CD4-positive, CD25-positive, alpha-beta regulatory T cell (primary cell): ENCODE data around the gene SUB1. TPM values are rescaled to one million over a fixed set of nuclear protein-coding genes. Genes with fewer than 3 reads are reported as not detected.
"Not testable (repeated sequence)": the region's sequence is repeated elsewhere in the genome, so short reads cannot be mapped to it uniquely, and the experiment has no call there.

Experiments used
- ATAC-seq, 2 donors: fragments of 150-1000 bp; cut with Tn5 transposase; one replicate each; pipeline ENCODE4 v1.10.0; 2021; ENCODE audit warnings: low read depth in 2 of 2, moderate number of reproducible peaks in 2 of 2, moderate library complexity in 1 of 2
- DNase-seq, 3 donors: peaks; one replicate each; pipeline versions ENCODE4 v3.0.0 to v3.0.0-alpha.2; 2012 to 2022; ENCODE audit warnings: mixed read lengths in 1 of 3
- H3K27ac ChIP-seq: one replicate; pipeline ENCODE4 v1.7.0; 2013; ENCODE audit warnings: mild to moderate bottlenecking, low read length; ENCODE audit not compliant: insufficient read depth, poor library complexity, severe bottlenecking
- H3K27me3 ChIP-seq: one replicate; pipeline ENCODE4 v1.7.0; 2013; ENCODE audit warnings: low read length; ENCODE audit not compliant: control insufficient read depth, insufficient read depth
- H3K36me3 ChIP-seq: one replicate; pipeline ENCODE4 v1.7.0; 2013; ENCODE audit warnings: mild to moderate bottlenecking, low read length, moderate library complexity; ENCODE audit not compliant: control insufficient read depth, insufficient read depth
- H3K4me1 ChIP-seq: 2 replicates; pipeline ENCODE4 v1.7.0; 2013; ENCODE audit warnings: mild to moderate bottlenecking, low read length; ENCODE audit not compliant: insufficient read depth, control insufficient read depth, poor library complexity, severe bottlenecking
- H3K4me3 ChIP-seq: one replicate; pipeline ENCODE4 v1.7.0; 2013; ENCODE audit warnings: low read depth, mild to moderate bottlenecking, low read length, moderate library complexity
- H3K9me3 ChIP-seq, 2 experiments: 1 replicate in 1 of 2; 2 replicates in 1 of 2; pipeline ENCODE4 v1.7.0; 2013; ENCODE audit warnings: low read length in 2 of 2, mild to moderate bottlenecking in 1 of 2, moderate library complexity in 1 of 2; ENCODE audit not compliant: control insufficient read depth in 2 of 2
- H3K27ac Mint-ChIP-seq, 3 donors: one replicate each; pipeline ENCODE4 v1.8.0; 2020 to 2022; ENCODE audit warnings: mild to moderate bottlenecking in 3 of 3, mixed read lengths in 3 of 3, moderate library complexity in 2 of 3
- H3K27me3 Mint-ChIP-seq: one replicate; pipeline ENCODE4 v1.8.0; 2022; ENCODE audit warnings: mild to moderate bottlenecking, mixed read lengths
- H3K36me3 Mint-ChIP-seq: one replicate; pipeline ENCODE4 v1.8.0; 2020; ENCODE audit warnings: mixed read lengths
- H3K4me1 Mint-ChIP-seq, 4 donors: one replicate each; pipeline ENCODE4 v1.8.0; 2020 to 2022; ENCODE audit warnings: mixed read lengths in 4 of 4, mild to moderate bottlenecking in 1 of 4
- H3K4me3 Mint-ChIP-seq, 4 donors: one replicate each; pipeline ENCODE4 v1.8.0; 2020 to 2022; ENCODE audit warnings: mild to moderate bottlenecking in 4 of 4, mixed read lengths in 4 of 4, moderate library complexity in 3 of 4
- H3K9me3 Mint-ChIP-seq, 7 donors: one replicate each; pipeline ENCODE4 v1.8.0; 2020 to 2022; ENCODE audit warnings: mixed read lengths in 7 of 7, mild to moderate bottlenecking in 3 of 7, moderate library complexity in 2 of 7
- polyA plus RNA-seq, 4 donors: library from polyadenylated mRNA; unstranded; fragments of 300-500 nt; fragmentation: Illumina TruSeq; gene quantifications; one replicate each; pipeline ENCODE4 v1.2.3, GENCODE V29; 2021
- total RNA-seq: library from RNA; stranded (reverse); gene quantifications from one replicate; pipeline ENCODE4 v1.2.3, GENCODE V29; 2022

SUB1 gene
- total and polyA plus RNA-seq, 5 donors from 2014 or later: 379 to 848 (median 595) TPM

- Mint-ChIP-seq H3K36me3 (peaks cover 21% of the 10 kb centered on the region), H3K9me3 (no peaks in the 10 kb centered on the region), H3K27ac (peak overlapping the region in 1 of 3 donors; percentile 24), H3K4me1 (peaks cover 10 to 20% (median 13%) of the 10 kb centered on the region in 4 donors), H3K4me3 (no peak overlapping the region), H3K27me3 (no peaks in the 10 kb centered on the region)
- Histone ChIP-seq H3K36me3 (peaks cover 4% of the 10 kb centered on the region), H3K4me1 (peaks cover 4% of the 10 kb centered on the region), H3K4me3 (no peak overlapping the region), H3K9me3 (no peaks in the 10 kb centered on the region), H3K27me3 (no peaks in the 10 kb centered on the region), H3K27ac (no peak overlapping the region)
- DNase-seq (no peak), ATAC-seq (no peak)
These were observed 18.8 kb upstream of the SUB1 start for GRCh38 chr5:32566319-32567111.

GRCh38 chr5:32571128-32571527 lies 14.2 kb upstream of the SUB1 start:
- peak overlapping the region in 2 of 3 donors; percentile 40 to 52 for H3K27ac Mint-ChIP-seq
- peak overlapping the region in 1 of 4 donors; percentile 77 for H3K4me3 Mint-ChIP-seq
- no peaks in the 10 kb centered on the region for H3K9me3 Mint-ChIP-seq
- no peak for ATAC-seq
- H3K9me3 ChIP-seq: no peaks in the 10 kb centered on the region
- H3K4me1 ChIP-seq: peaks cover 15% of the 10 kb centered on the region
- peaks cover 4% of the 10 kb centered on the region for H3K36me3 ChIP-seq
- H3K4me1 Mint-ChIP-seq: peaks cover 9 to 32% (median 17%) of the 10 kb centered on the region in 4 donors
- H3K4me3 ChIP-seq: no peak overlapping the region
- peaks cover 13% of the 10 kb centered on the region for H3K36me3 Mint-ChIP-seq
- peak overlapping the region; percentile 15 for H3K27ac ChIP-seq
- H3K27me3 Mint-ChIP-seq: no peaks in the 10 kb centered on the region
- no peaks in the 10 kb centered on the region for H3K27me3 ChIP-seq
- DNase-seq: no peak

GRCh38 chr5:32572778-32573480 lies 12.4 kb upstream of the SUB1 start:
- H3K4me3 ChIP-seq: peak overlapping the region; percentile 38
- ATAC-seq: peak; percentile 42 to 61

GRCh38 chr5:32573481-32573854 lies 11.9 kb upstream of the SUB1 start:
- not testable (repeated sequence) for H3K9me3 ChIP-seq, H3K36me3 ChIP-seq, H3K27me3 ChIP-seq, ATAC-seq, H3K36me3 Mint-ChIP-seq, H3K27ac Mint-ChIP-seq, H3K9me3 Mint-ChIP-seq, H3K27me3 Mint-ChIP-seq, DNase-seq
- H3K27ac ChIP-seq: peak overlapping the region; percentile 14
- peaks cover 15% of the 10 kb centered on the region for H3K4me1 ChIP-seq
- H3K4me1 Mint-ChIP-seq: peaks cover 9 to 45% (median 19%) of the 10 kb centered on the region in 4 donors
- H3K4me3 ChIP-seq: peak overlapping the region; percentile 38
- peak overlapping the region in 2 of 4 donors; percentile 54 to 87 for H3K4me3 Mint-ChIP-seq

More at GRCh38 chr5:32572778-32573480, 12.4 kb upstream of the SUB1 start:
- H3K4me3 Mint-ChIP-seq: peak overlapping the region; percentile 33 to 87 (median 52)
- H3K27ac ChIP-seq: peak overlapping the region; percentile 44
- peaks cover 15% of the 10 kb centered on the region for H3K4me1 ChIP-seq
- no peaks in the 10 kb centered on the region for H3K27me3 Mint-ChIP-seq
- H3K36me3 Mint-ChIP-seq: peaks cover 3% of the 10 kb centered on the region
- H3K36me3 ChIP-seq: peaks cover 4% of the 10 kb centered on the region
- H3K4me1 Mint-ChIP-seq: peaks cover 9 to 46% (median 19%) of the 10 kb centered on the region in 4 donors
- DNase-seq: peak in 1 of 3 donors; percentile 44
- no peaks in the 10 kb centered on the region for H3K9me3 ChIP-seq
- no peaks in the 10 kb centered on the region for H3K9me3 Mint-ChIP-seq
- peak overlapping the region in 1 of 3 donors; percentile 75 for H3K27ac Mint-ChIP-seq
- H3K27me3 ChIP-seq: no peaks in the 10 kb centered on the region

- Histone ChIP-seq H3K27ac (no peak overlapping the region), H3K4me3 (no peak overlapping the region), H3K4me1 (peaks cover 15% of the 10 kb centered on the region), H3K9me3 (no peaks in the 10 kb centered on the region), H3K27me3 (no peaks in the 10 kb centered on the region), H3K36me3 (peaks cover 4% of the 10 kb centered on the region)
- Mint-ChIP-seq H3K4me3 (peak overlapping the region in 1 of 4 donors; percentile 52), H3K27me3 (no peaks in the 10 kb centered on the region), H3K9me3 (no peaks in the 10 kb centered on the region), H3K36me3 (peaks cover under 1% of the 10 kb centered on the region), H3K27ac (no peak overlapping the region), H3K4me1 (peaks cover 11 to 37% (median 19%) of the 10 kb centered on the region in 4 donors)
- no peak for ATAC-seq
- no peak for DNase-seq
These were observed 10.7 kb upstream of the SUB1 start for GRCh38 chr5:32574540-32575175.

GRCh38 chr5:32578363-32578762 lies 7.0 kb upstream of the SUB1 start:
- no peak overlapping the region for H3K4me3 Mint-ChIP-seq
- no peak overlapping the region for H3K27ac ChIP-seq
- no peaks in the 10 kb centered on the region for H3K36me3 ChIP-seq
- no peaks in the 10 kb centered on the region for H3K9me3 ChIP-seq
- DNase-seq (no peak), ATAC-seq (no peak)
- H3K4me1 Mint-ChIP-seq: peaks cover 13 to 27% (median 21%) of the 10 kb centered on the region in 4 donors
- peaks cover 7% of the 10 kb centered on the region for H3K36me3 Mint-ChIP-seq
- H3K4me1 ChIP-seq: peaks cover 14% of the 10 kb centered on the region
- no peaks in the 10 kb centered on the region for H3K9me3 Mint-ChIP-seq
- no peaks in the 10 kb centered on the region for H3K27me3 ChIP-seq
- no peaks in the 10 kb centered on the region for H3K27me3 Mint-ChIP-seq
- no peak overlapping the region for H3K4me3 ChIP-seq
- H3K27ac Mint-ChIP-seq: no peak overlapping the region

- no peaks in the 10 kb centered on the region for H3K27me3 Mint-ChIP-seq
- Histone ChIP-seq H3K4me3 (no peak overlapping the region), H3K4me1 (peaks cover 14% of the 10 kb centered on the region), H3K9me3 (no peaks in the 10 kb centered on the region), H3K27ac (no peak overlapping the region), H3K36me3 (no peaks in the 10 kb centered on the region), H3K27me3 (no peaks in the 10 kb centered on the region)
- H3K9me3 Mint-ChIP-seq: no peaks in the 10 kb centered on the region
- DNase-seq (no peak), ATAC-seq (no peak)
- H3K27ac Mint-ChIP-seq: no peak overlapping the region
- H3K36me3 Mint-ChIP-seq: peaks cover 7% of the 10 kb centered on the region
- H3K4me1 Mint-ChIP-seq: peaks cover 17 to 30% (median 25%) of the 10 kb centered on the region in 4 donors
- no peak overlapping the region for H3K4me3 Mint-ChIP-seq
These were observed 6.6 kb upstream of the SUB1 start for GRCh38 chr5:32578764-32579163.
